Stimulated activated naive CD8-positive, alpha-beta T cell treated with anti-CD3 and anti-CD28 coated beads, Interleukin-15, amount 100 ng/mL, for 72 hours (primary cell): ENCODE measurements around the gene AANAT.
"Not testable (repeated sequence)": the region's sequence is repeated elsewhere in the genome, so short reads cannot be mapped to it uniquely, and the experiment has no call there.

Source experiments
- ATAC-seq: fragments of 150-1000 bp; cut with Tn5 transposase; 2 replicates; pipeline ENCODE4 v1.10.0; 2021; ENCODE audit warnings: mild to moderate bottlenecking, moderate library complexity
- DNase-seq, 2 donors: peaks; one replicate each; pipeline ENCODE4 v3.0.0; 2021 to 2022
- H3K27ac Mint-ChIP-seq, 2 donors: one replicate each; pipeline ENCODE4 v1.8.0; 2022; ENCODE audit warnings: mild to moderate bottlenecking in 2 of 2, mixed read lengths in 2 of 2, moderate library complexity in 2 of 2
- H3K27me3 Mint-ChIP-seq: one replicate; pipeline ENCODE4 v1.8.0; 2022; ENCODE audit warnings: mixed read lengths
- H3K4me1 Mint-ChIP-seq: one replicate; pipeline ENCODE4 v1.8.0; 2022; ENCODE audit warnings: mild to moderate bottlenecking, mixed read lengths
- H3K4me3 Mint-ChIP-seq, 2 donors: one replicate each; pipeline ENCODE4 v1.8.0; 2022; ENCODE audit warnings: mild to moderate bottlenecking in 2 of 2, mixed read lengths in 2 of 2, moderate library complexity in 1 of 2
- H3K9me3 Mint-ChIP-seq, 2 donors: one replicate each; pipeline ENCODE4 v1.8.0; 2022; ENCODE audit warnings: mixed read lengths in 2 of 2

Gene AANAT

DNA sequence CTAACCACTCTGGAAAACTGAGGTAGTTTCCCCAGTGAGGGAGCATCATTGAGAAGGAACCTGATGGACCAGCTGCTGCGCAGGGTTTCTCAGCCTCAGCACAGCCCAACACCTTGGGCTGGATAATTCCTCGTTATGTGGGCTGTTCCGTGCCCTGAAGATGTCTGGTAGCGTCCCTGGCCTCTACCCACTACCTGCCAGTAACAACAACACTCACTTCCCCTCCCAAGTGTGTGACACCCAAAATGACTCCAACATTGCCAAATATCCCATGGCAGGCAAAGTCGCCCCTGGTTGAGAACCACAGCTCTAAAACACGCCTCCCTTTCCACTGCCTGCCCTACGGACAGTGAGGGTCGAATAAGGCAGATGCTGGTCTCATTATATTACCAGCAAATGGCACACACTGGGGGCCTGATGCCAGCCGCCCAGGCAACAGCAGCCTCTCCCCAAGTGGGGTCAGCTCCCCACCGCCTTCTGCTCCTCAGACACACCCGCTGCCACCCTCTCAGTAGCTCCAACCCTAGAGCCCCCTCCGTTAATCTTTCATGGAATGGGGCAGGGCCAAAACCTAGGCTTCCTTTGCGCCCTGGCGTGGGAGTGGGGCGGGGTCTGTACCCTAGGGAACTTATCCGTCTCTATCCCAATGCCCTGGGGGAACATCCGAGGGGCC, 32.8 kb downstream of the AANAT start:
- Mint-ChIP-seq H3K9me3 (no peaks in the 10 kb centered on the region), H3K27me3 (no peaks in the 10 kb centered on the region), H3K27ac (peak overlapping the region; percentile 40 to 91), H3K4me3 (peak overlapping the region; percentile 89 to 94), H3K4me1 (peaks cover 68% of the 10 kb centered on the region)
- ATAC-seq (no peak), DNase-seq (no peak)

GRCh38 chr17:76500747-76501017, 33.3 kb downstream of the AANAT start:
- H3K9me3 Mint-ChIP-seq: no peaks in the 10 kb centered on the region
- peak; percentile 44 for ATAC-seq
- H3K4me1 Mint-ChIP-seq: peaks cover 64% of the 10 kb centered on the region
- peak overlapping the region; percentile 40 to 91 for H3K27ac Mint-ChIP-seq
- DNase-seq: no peak
- no peaks in the 10 kb centered on the region for H3K27me3 Mint-ChIP-seq
- H3K4me3 Mint-ChIP-seq: peak overlapping the region; percentile 89 to 94

DNA sequence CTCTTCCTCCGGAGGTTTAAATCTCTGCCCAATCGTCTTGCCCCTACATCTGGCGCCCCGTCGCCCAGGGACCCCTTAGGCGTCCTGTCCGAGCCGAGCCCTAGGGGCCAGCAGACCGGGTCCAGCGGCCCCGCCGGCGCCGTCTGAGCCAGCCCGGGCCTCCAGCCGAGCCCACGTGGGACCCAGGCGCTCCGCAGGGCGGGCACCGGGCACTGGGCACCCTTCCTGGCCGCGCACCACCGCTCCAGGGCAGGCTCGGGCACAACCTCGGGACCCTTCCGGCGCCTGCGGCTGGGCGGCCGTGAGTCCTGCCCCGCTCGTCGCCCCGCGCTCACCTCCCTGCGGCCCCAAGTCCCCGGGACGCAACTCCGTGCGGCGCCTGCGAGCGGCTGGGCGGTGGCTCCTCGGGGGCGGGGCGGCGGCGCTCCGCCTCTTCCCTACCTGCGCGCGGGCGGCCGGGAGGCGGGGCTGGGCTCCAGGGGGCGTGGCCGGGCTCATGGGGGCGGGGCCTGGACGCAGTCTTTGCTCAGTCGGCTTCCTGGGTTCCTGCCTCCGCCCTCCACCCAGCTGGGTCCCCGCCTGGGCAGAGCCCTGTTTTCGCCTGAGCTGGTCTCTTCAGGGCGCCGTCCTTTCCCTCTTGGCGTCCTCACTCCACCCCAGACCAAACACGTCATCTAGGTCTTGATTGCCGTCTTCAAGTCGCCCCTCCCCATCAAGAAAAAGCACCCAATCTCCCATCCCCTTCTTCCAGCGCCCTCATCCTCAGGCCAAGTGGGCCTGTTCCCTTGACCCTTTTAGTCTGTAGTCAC, 33.8 kb downstream of the AANAT start, which contains the start of gene RHBDF2:
TSS of gene RHBDF2 (minus strand) at position 406 of the 809 bp plus-strand sequence. CDS start 19,899 bp downstream, outside the sequence.
- Mint-ChIP-seq H3K4me1 (peaks cover 64% of the 10 kb centered on the region), H3K4me3 (peak within 1 kb of the TSS; percentile 89 to 94), H3K9me3 (no peaks in the 10 kb centered on the region), H3K27ac (peak within 1 kb of the TSS; percentile 85 to 94), H3K27me3 (no peaks in the 10 kb centered on the region)
- peak; percentile 92 for ATAC-seq
- DNase-seq: peak; percentile 94 to 98

DNA sequence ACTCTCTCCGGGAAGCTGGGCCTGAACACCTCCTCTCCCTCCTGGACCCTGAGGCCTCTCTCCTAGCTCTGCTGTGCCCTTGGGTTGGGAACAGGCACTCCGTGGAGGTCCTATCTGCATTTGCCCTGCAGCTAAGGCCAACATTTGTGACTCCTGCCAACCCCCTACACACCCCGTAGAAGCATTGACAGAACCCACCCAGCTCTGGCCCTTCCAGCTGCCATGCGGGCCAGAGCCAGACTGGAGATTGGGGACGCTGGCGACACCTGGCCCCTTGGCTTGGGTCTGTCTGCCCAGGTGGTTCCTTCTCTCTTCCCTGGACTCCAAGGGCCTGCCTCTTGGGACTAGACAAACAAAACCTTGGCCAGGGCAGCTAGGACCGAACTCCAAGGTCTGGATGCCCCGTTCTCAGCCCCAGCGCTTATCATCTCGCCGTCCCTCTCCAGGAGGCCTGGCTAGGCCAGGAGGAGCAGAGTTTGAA, 34.5 kb downstream of the AANAT start:
- Mint-ChIP-seq H3K4me1 (peaks cover 64% of the 10 kb centered on the region), H3K4me3 (peak overlapping the region; percentile 89 to 94), H3K27ac (peak overlapping the region; percentile 85 to 94), H3K27me3 (no peaks in the 10 kb centered on the region), H3K9me3 (no peaks in the 10 kb centered on the region)
- no peak for ATAC-seq
- DNase-seq: no peak

GRCh38 chr17:76502341-76503211, 35.2 kb downstream of the AANAT start:
- Mint-ChIP-seq H3K4me1 (peaks cover 60% of the 10 kb centered on the region), H3K9me3 (no peaks in the 10 kb centered on the region), H3K27me3 (no peaks in the 10 kb centered on the region), H3K27ac (no peak overlapping the region), H3K4me3 (no peak overlapping the region)
- DNase-seq: no peak
- ATAC-seq: no peak

DNA sequence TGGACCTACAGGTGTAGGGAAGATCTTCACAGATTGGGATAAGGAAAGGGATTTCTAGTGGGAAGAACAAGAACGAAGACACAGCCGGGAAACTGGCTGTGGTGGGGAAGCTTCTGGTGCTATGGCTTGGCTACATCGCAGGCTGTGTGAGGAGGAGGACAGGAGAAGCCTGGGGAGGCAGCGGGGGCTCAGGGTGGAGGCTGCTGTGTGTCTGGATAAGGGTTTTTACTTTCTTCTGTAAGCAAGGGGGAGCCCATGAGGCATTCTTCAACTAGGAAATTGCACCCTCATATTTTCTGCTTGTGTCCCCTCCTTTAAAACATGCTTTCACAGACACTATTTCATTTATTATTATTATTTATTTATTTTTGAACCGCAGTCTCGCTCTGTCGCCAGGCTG, 36.7 kb downstream of the AANAT start:
- no peak overlapping the region for H3K4me3 Mint-ChIP-seq
- peaks cover 45% of the 10 kb centered on the region for H3K4me1 Mint-ChIP-seq
- no peak overlapping the region for H3K27ac Mint-ChIP-seq
- no peak for DNase-seq
- no peak for ATAC-seq
- H3K27me3 Mint-ChIP-seq: no peaks in the 10 kb centered on the region
- H3K9me3 Mint-ChIP-seq: no peaks in the 10 kb centered on the region

DNA sequence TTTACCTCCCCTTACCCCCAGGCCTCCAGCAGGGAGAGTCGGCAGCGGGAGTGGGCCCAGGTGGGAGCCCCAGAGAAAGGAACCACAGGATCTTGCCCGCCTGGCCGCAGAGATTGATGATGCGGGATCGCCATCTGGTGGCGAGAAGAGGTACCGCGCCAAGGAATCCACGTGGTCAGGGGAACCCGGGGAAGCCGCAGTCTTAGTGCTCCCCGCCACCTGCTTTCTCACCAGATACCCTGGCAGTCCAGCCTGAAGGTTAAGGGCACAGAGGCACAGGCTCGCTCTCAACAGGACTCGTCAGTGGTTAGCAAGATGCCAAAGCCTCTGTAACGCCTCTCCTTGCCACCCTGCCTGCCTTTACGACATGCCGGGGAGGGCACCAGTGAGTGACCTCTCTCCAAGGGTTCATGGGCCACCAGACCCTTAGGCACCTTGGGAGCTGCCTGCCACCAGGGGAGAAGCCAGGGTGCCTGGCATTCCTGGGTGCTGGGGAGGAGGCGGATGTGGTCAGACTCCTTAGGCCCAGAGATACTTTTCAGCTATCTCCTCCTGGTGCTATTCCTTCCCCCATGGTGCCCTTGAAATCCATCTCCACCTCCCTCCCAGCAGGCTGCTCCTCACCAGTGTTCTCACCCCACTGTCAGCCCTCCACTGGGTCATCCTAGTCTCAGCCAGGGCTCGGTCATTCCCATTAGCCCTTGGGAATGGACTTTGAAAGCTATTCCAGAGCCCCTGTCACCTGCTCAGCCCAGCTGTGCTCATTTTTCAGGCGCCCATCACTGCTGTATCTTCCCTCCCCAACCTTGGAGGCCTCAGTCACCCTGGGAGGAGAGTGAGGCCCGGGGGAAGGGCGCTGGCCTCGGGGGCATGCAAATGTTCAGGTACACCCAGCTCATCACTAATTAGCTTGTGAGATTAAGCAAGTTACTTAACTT, 39.3 kb downstream of the AANAT start:
- peak; percentile 85 for ATAC-seq
- peaks cover 23% of the 10 kb centered on the region for H3K4me1 Mint-ChIP-seq
- no peak overlapping the region for H3K4me3 Mint-ChIP-seq
- H3K27me3 Mint-ChIP-seq: no peaks in the 10 kb centered on the region
- peak; percentile 90 for DNase-seq
- H3K27ac Mint-ChIP-seq: no peak overlapping the region
- no peaks in the 10 kb centered on the region for H3K9me3 Mint-ChIP-seq

GRCh38 chr17:76508472-76509063, 41.2 kb downstream of the AANAT start:
- H3K27ac Mint-ChIP-seq, H3K9me3 Mint-ChIP-seq, DNase-seq, H3K27me3 Mint-ChIP-seq, H3K4me3 Mint-ChIP-seq, ATAC-seq: not testable (repeated sequence)
- peaks cover 29% of the 10 kb centered on the region for H3K4me1 Mint-ChIP-seq

DNA sequence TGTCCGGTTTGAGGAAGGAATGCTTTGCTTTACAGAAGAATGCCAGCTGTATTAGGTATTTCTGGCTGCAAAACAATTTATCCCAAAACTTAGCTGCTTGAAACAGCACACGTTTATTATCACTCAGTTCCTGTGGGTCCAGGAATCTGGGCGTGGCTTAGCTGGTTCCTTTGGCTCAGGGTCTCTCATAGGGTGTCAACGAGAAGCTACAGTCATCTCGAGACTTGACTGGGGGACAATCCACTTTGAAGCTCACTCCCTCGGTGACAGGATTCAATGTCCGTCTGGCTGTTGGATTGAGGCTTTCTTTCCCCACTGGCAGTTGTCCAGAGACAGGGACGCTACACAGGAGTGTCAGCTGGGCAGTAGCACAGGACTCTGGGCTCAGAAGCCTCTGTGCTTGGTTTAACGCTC, 43.4 kb downstream of the AANAT start:
- H3K27ac Mint-ChIP-seq: no peak overlapping the region
- no peak overlapping the region for H3K4me3 Mint-ChIP-seq
- H3K4me1 Mint-ChIP-seq: peaks cover 49% of the 10 kb centered on the region
- DNase-seq (no peak), ATAC-seq (no peak)
- H3K27me3 Mint-ChIP-seq: no peaks in the 10 kb centered on the region
- H3K9me3 Mint-ChIP-seq: no peaks in the 10 kb centered on the region

GRCh38 chr17:76511668-76512365, 44.4 kb downstream of the AANAT start:
- ATAC-seq (no peak), DNase-seq (no peak)
- no peaks in the 10 kb centered on the region for H3K9me3 Mint-ChIP-seq
- no peak overlapping the region for H3K27ac Mint-ChIP-seq
- peaks cover 49% of the 10 kb centered on the region for H3K4me1 Mint-ChIP-seq
- H3K4me3 Mint-ChIP-seq: no peak overlapping the region
- no peaks in the 10 kb centered on the region for H3K27me3 Mint-ChIP-seq

GRCh38 chr17:76512366-76513305, 45.2 kb downstream of the AANAT start:
- H3K27ac Mint-ChIP-seq: peak overlapping the region in 1 of 2 donors; percentile 16
- peaks cover 47% of the 10 kb centered on the region for H3K4me1 Mint-ChIP-seq
- H3K27me3 Mint-ChIP-seq: no peaks in the 10 kb centered on the region
- DNase-seq: no peak
- H3K4me3 Mint-ChIP-seq: no peak overlapping the region
- H3K9me3 Mint-ChIP-seq: no peaks in the 10 kb centered on the region
- ATAC-seq: no peak

DNA sequence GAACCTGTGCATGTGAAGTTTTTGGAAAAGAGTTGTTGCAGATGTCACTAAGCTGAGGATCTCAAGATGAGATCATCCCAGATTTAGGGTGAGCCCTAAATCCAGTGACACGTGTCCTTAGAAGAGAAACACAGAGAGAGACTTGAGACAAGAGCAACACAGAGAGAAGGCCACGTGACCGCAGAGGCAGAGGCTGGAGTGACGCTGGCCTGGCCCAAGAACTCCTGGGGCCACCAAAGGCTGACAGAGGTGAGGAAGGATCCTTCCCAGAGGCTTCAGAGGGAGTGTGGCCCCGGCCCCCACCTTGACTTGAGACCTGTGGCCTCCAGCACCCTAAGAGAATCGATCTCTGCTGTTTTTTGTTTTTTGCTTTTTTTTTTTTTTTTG, 45.9 kb downstream of the AANAT start:
- Mint-ChIP-seq H3K27me3 (no peaks in the 10 kb centered on the region), H3K9me3 (no peaks in the 10 kb centered on the region), H3K4me1 (peaks cover 53% of the 10 kb centered on the region), H3K4me3 (no peak overlapping the region), H3K27ac (peak overlapping the region in 1 of 2 donors; percentile 52)
- ATAC-seq (no peak), DNase-seq (no peak)

- Mint-ChIP-seq H3K4me3 (peak overlapping the region in 1 of 2 donors; percentile 46), H3K4me1 (peaks cover 60% of the 10 kb centered on the region), H3K27ac (peak overlapping the region; percentile 31 to 75)
- not testable (repeated sequence) for ATAC-seq, H3K27me3 Mint-ChIP-seq, H3K9me3 Mint-ChIP-seq, DNase-seq
These were observed 47.0 kb downstream of the AANAT start for GRCh38 chr17:76514355-76514754.
